Measurements from ENCODE around the gene RHOJ. TPM values are rescaled to one million over a fixed set of nuclear protein-coding genes. Genes with fewer than 3 reads are reported as not detected.

The RHOJ gene
- 209 and 210 TPM in 2 replicates for total RNA-seq

DNA sequence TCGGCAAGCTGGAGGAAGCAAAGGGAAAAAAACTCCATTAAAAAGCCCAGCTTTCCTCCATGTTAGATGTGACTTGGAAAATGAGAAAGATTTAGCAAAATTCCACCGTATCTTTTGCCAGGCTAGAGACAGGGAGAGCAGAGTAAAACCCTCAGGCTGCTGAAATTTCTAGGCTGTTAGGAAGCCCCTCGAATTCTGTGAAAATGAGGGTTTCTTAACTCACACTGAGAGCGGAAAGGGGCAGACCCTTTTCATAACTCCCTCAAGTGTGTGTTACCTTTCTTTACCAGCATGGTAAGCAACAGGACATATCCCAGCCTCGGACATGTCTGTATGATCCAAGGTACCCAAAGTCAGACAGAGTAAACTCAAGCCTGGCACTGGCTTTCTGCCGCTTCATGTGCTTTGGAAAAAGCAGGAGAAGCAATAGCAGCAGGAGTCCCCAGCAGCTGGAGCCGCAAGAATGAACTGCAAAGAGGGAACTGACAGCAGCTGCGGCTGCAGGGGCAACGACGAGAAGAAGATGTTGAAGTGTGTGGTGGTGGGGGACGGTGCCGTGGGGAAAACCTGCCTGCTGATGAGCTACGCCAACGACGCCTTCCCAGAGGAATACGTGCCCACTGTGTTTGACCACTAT is at the start of gene RHOJ:
TSS of gene RHOJ (plus strand) at position 37 of the 637 bp plus-strand sequence. CDS start at position 464, 427 bp downstream.

DNA sequence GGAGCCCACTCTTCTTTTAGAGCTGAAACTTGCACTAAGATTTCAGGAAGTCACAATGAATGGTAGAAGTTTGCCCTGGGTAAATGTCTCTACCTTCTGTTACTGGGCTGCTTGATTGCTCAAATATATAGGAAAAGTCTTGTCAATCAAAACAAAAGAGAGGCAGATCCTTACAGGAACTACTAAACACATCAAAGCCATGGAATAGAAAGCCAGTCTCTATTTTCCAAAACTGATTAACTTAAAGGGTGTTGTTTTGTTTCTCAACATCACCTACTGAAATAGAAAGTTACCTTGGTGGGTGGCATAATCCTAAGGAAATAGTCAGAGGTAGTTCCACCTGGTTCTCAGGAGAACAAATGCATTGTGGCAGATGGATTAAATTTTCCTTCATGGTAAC is 114.6 kb downstream of the RHOJ start, which contains the start of gene GPHB5:
TSS of gene GPHB5 (minus strand) at position 101 of the 400 bp plus-strand sequence. CDS start 1,086 bp downstream, outside the sequence.

Other genes with a start within 250 kb of the RHOJ start
- gene KCNH5, start 159.0 kb upstream of the RHOJ start, total RNA-seq: not detected in 2 replicates
- not detected in 2 replicates for gene GPHB5, start 114.5 kb downstream of the RHOJ start, total RNA-seq

Measured in vein endothelial cell (primary cell).